ENCODE results near the gene SPPL2C.

SPPL2C gene

DNA sequence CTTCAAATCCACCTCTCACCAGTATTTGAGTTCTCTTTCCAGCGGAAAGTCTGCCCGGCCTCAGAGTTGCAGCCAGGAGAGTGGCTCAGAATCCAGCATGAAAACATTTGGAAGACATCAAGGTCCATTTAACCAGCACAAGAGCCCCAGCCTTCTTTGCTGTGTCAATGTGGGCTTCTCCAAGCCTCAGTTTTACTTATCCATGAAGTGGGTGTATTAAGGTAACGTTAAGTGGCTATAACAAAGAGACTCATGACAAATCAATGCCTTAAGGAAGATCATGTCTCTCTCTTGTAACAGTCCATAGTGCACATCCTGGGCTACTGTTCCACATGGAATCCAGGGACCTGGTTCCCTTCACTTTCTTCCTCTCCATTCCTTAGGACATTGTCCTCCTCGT is 959 bp upstream of the SPPL2C start:
- Histone ChIP-seq H3K4me3 (ENCODE audit: low read length) (no peak overlapping the region), H3K4me1 (ENCODE audit: low read length) (no peaks in the 10 kb centered on the region), H3K79me2 (ENCODE audit: low read length) (no peaks in the 10 kb centered on the region), H3K9me3 (ENCODE audit: insufficient read depth, low read length) (no peaks in the 10 kb centered on the region), H4K20me1 (ENCODE audit: insufficient read depth, low read length) (no peaks in the 10 kb centered on the region), H3K9ac (ENCODE audit: low read length) (no peak overlapping the region), H2AFZ (ENCODE audit: low read depth, low read length) (no peak overlapping the region), H3K27ac (ENCODE audit: low read length) (no peak overlapping the region), H3K27me3 (ENCODE audit: low read depth, low read length) (no peaks in the 10 kb centered on the region), H3K36me3 (replicated peaks; ENCODE audit: low read depth, low read length) (no peaks in the 10 kb centered on the region), H3K4me2 (ENCODE audit: low read length) (no peak overlapping the region)
- TF ChIP-seq, protein P1, sequence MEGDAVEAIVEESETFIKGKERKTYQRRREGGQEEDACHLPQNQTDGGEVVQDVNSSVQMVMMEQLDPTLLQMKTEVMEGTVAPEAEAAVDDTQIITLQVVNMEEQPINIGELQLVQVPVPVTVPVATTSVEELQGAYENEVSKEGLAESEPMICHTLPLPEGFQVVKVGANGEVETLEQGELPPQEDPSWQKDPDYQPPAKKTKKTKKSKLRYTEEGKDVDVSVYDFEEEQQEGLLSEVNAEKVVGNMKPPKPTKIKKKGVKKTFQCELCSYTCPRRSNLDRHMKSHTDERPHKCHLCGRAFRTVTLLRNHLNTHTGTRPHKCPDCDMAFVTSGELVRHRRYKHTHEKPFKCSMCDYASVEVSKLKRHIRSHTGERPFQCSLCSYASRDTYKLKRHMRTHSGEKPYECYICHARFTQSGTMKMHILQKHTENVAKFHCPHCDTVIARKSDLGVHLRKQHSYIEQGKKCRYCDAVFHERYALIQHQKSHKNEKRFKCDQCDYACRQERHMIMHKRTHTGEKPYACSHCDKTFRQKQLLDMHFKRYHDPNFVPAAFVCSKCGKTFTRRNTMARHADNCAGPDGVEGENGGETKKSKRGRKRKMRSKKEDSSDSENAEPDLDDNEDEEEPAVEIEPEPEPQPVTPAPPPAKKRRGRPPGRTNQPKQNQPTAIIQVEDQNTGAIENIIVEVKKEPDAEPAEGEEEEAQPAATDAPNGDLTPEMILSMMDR (IDR thresholded peaks at IDR 0.05; ENCODE audit: low read depth, low read length) = no peak
- no peak for TF ChIP-seq EZH2phosphoT487 (IDR thresholded peaks at IDR 0.05; ENCODE audit: low read depth)

DNA sequence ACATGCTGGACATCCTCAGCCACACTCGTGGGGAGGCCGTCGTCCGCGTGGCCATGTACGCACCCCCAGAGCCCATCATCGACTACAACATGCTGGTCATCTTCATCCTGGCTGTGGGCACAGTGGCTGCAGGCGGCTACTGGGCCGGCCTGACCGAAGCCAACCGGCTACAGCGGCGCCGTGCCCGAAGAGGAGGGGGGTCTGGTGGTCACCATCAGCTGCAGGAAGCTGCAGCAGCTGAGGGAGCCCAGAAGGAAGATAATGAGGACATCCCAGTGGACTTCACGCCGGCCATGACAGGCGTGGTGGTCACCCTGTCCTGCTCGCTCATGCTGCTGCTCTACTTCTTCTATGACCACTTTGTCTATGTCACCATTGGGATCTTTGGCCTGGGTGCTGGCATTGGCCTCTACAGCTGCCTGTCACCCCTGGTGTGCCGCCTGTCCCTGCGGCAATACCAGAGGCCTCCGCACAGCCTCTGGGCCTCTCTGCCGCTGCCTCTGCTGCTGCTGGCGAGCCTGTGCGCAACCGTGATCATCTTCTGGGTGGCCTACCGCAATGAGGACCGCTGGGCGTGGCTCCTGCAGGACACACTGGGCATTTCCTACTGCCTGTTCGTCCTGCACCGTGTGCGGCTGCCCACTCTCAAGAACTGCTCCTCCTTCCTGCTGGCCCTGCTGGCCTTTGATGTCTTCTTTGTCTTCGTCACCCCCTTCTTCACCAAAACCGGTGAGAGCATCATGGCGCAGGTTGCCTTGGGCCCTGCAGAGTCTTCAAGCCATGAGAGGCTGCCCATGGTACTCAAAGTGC is 900 bp downstream of the SPPL2C start:
- H3K4me3 ChIP-seq (ENCODE audit: low read length) = no peak overlapping the region
- H3K36me3 ChIP-seq (replicated peaks; ENCODE audit: low read depth, low read length) = no peaks in the 10 kb centered on the region
- no peak overlapping the region for H3K4me2 ChIP-seq (ENCODE audit: low read length)
- H4K20me1 ChIP-seq (ENCODE audit: insufficient read depth, low read length) = no peaks in the 10 kb centered on the region
- H3K27me3 ChIP-seq (ENCODE audit: low read depth, low read length) = no peaks in the 10 kb centered on the region
- H3K9me3 ChIP-seq (ENCODE audit: insufficient read depth, low read length) = no peaks in the 10 kb centered on the region
- TF ChIP-seq EZH2phosphoT487 (IDR thresholded peaks at IDR 0.05; ENCODE audit: low read depth) = no peak
- TF ChIP-seq, protein P1 (IDR thresholded peaks at IDR 0.05; ENCODE audit: low read depth, low read length) = no peak
- no peaks in the 10 kb centered on the region for H3K4me1 ChIP-seq (ENCODE audit: low read length)
- H3K79me2 ChIP-seq (ENCODE audit: low read length) = no peaks in the 10 kb centered on the region
- no peak overlapping the region for H3K9ac ChIP-seq (ENCODE audit: low read length)
- H2AFZ ChIP-seq (ENCODE audit: low read depth, low read length) = no peak overlapping the region
- H3K27ac ChIP-seq (ENCODE audit: low read length) = no peak overlapping the region

DNA sequence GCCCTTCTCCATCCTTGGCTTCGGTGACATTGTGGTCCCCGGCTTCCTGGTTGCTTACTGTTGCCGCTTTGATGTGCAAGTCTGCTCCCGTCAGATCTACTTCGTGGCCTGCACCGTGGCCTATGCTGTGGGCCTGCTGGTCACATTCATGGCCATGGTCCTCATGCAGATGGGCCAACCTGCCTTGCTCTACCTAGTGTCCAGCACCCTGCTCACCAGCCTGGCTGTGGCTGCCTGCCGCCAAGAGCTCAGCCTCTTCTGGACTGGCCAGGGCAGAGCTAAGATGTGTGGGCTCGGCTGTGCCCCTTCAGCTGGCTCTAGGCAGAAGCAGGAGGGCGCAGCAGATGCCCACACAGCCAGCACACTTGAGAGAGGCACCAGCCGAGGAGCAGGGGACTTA is 1.5 kb downstream of the SPPL2C start:
- no peaks in the 10 kb centered on the region for H4K20me1 ChIP-seq (ENCODE audit: insufficient read depth, low read length)
- H3K4me2 ChIP-seq (ENCODE audit: low read length) = no peak overlapping the region
- no peaks in the 10 kb centered on the region for H3K27me3 ChIP-seq (ENCODE audit: low read depth, low read length)
- H3K9me3 ChIP-seq (ENCODE audit: insufficient read depth, low read length) = no peaks in the 10 kb centered on the region
- H3K79me2 ChIP-seq (ENCODE audit: low read length) = no peaks in the 10 kb centered on the region
- no peaks in the 10 kb centered on the region for H3K36me3 ChIP-seq (replicated peaks; ENCODE audit: low read depth, low read length)
- no peaks in the 10 kb centered on the region for H3K4me1 ChIP-seq (ENCODE audit: low read length)
- H3K9ac ChIP-seq (ENCODE audit: low read length) = no peak overlapping the region
- no peak overlapping the region for H2AFZ ChIP-seq (ENCODE audit: low read depth, low read length)
- no peak for TF ChIP-seq EZH2phosphoT487 (IDR thresholded peaks at IDR 0.05; ENCODE audit: low read depth)
- TF ChIP-seq, protein P1 (IDR thresholded peaks at IDR 0.05; ENCODE audit: low read depth, low read length) = no peak
- H3K27ac ChIP-seq (ENCODE audit: low read length) = no peak overlapping the region
- H3K4me3 ChIP-seq (ENCODE audit: low read length) = no peak overlapping the region

DNA sequence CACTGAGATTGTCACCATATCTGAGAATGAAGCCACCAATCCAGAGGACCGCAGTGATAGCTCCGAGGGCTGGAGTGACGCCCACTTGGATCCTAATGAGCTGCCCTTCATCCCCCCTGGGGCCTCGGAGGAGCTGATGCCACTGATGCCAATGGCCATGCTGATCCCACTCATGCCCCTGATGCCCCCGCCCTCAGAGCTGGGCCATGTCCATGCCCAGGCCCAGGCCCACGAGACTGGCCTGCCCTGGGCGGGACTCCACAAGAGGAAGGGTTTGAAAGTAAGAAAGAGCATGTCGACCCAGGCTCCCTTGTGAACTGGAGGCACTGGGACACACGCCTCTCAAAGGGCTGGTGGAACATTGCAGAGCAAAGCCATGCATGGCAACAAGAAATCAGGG is 2.0 kb downstream of the SPPL2C start:
- TF ChIP-seq EZH2phosphoT487 (IDR thresholded peaks at IDR 0.05; ENCODE audit: low read depth) = no peak
- no peak overlapping the region for H3K4me2 ChIP-seq (ENCODE audit: low read length)
- no peak overlapping the region for H2AFZ ChIP-seq (ENCODE audit: low read depth, low read length)
- no peaks in the 10 kb centered on the region for H3K27me3 ChIP-seq (ENCODE audit: low read depth, low read length)
- H4K20me1 ChIP-seq (ENCODE audit: insufficient read depth, low read length) = no peaks in the 10 kb centered on the region
- no peaks in the 10 kb centered on the region for H3K9me3 ChIP-seq (ENCODE audit: insufficient read depth, low read length)
- no peaks in the 10 kb centered on the region for H3K4me1 ChIP-seq (ENCODE audit: low read length)
- H3K36me3 ChIP-seq (replicated peaks; ENCODE audit: low read depth, low read length) = no peaks in the 10 kb centered on the region
- no peaks in the 10 kb centered on the region for H3K79me2 ChIP-seq (ENCODE audit: low read length)
- H3K27ac ChIP-seq (ENCODE audit: low read length) = no peak overlapping the region
- no peak overlapping the region for H3K9ac ChIP-seq (ENCODE audit: low read length)
- no peak overlapping the region for H3K4me3 ChIP-seq (ENCODE audit: low read length)

Measured in OCI-LY3 (cell line).